CD14-positive monocyte (primary cell): ENCODE data around the gene SLC9A9. TPM values are rescaled to one million over a fixed set of nuclear protein-coding genes. Genes with fewer than 3 reads are reported as not detected.
"Not testable (repeated sequence)": the region's sequence is repeated elsewhere in the genome, so short reads cannot be mapped to it uniquely, and the experiment has no call there.

Experiments
- DNase-seq, 3 donors: peaks; one replicate each; pipeline ENCODE4 v3.0.0-alpha.2; 2011 to 2022
- H2AFZ ChIP-seq: 2 replicates; pipeline ENCODE4 v1.6.0; 2012; ENCODE audit warnings: mild to moderate bottlenecking, low read depth, low read length, inconsistent platforms; ENCODE audit not compliant: insufficient read depth, poor library complexity, severe bottlenecking
- H3K27ac ChIP-seq, 2 donors: 1 replicate in 1 of 2; 2 replicates in 1 of 2; pipeline ENCODE4 v1.5.1; 2012 to 2013; ENCODE audit warnings: low read length in 2 of 2, control low read depth in 1 of 2, inconsistent platforms in 1 of 2, low read depth in 1 of 2, mild to moderate bottlenecking in 1 of 2
- H3K27me3 ChIP-seq, 2 donors: one replicate each; pipeline versions ENCODE4 v1.6.0 to v1.6.1; 2011 to 2013; ENCODE audit warnings: low read length in 2 of 2; ENCODE audit not compliant: control insufficient read depth in 2 of 2, insufficient read depth in 2 of 2
- H3K36me3 ChIP-seq, 2 donors: replicated peaks in 1 of 2; 1 replicate in 1 of 2; 2 replicates in 1 of 2; pipeline versions ENCODE4 v1.5.1 to v1.6.1; 2012 to 2013; ENCODE audit warnings: low read length in 2 of 2, control low read depth in 1 of 2, inconsistent platforms in 1 of 2, mild to moderate bottlenecking in 1 of 2; ENCODE audit not compliant: insufficient read depth in 2 of 2, control insufficient read depth in 1 of 2
- H3K4me1 ChIP-seq, 2 donors: 1 replicate in 1 of 2; 2 replicates in 1 of 2; pipeline versions ENCODE4 v1.5.1 to v1.6.1; 2012 to 2013; ENCODE audit warnings: low read length in 2 of 2, control low read depth in 1 of 2, inconsistent platforms in 1 of 2, mild to moderate bottlenecking in 1 of 2, moderate library complexity in 1 of 2; ENCODE audit not compliant: insufficient read depth in 2 of 2, control insufficient read depth in 1 of 2
- H3K4me2 ChIP-seq: replicated peaks from 2 replicates; pipeline ENCODE3; 2012; ENCODE audit warnings: low read length, moderate library complexity, mild to moderate bottlenecking; ENCODE audit not compliant: poor library complexity, severe bottlenecking; ENCODE audit errors: extremely low read depth
- H3K4me3 ChIP-seq, 3 experiments: fragments of 200-600 bp in 1 of 3; sonication (generic) in 1 of 3; replicated peaks in 1 of 3; 1 replicate in 2 of 3; 2 replicates in 1 of 3; pipeline ENCODE4 v1.5.1; 2011 to 2013; ENCODE audit warnings: low read length in 3 of 3, mild to moderate bottlenecking in 3 of 3, control low read depth in 2 of 3, low read depth in 2 of 3, inconsistent platforms in 1 of 3, moderate library complexity in 1 of 3
- H3K79me2 ChIP-seq: 2 replicates; pipeline ENCODE4 v1.6.0; 2012; ENCODE audit warnings: mild to moderate bottlenecking, control low read depth, inconsistent platforms, low read length, moderate library complexity; ENCODE audit not compliant: insufficient read depth
- H3K9ac ChIP-seq: 2 replicates; pipeline ENCODE4 v1.6.0; 2017; ENCODE audit warnings: low read length, mild to moderate bottlenecking; ENCODE audit not compliant: insufficient read depth, poor library complexity, severe bottlenecking
- H3K9me3 ChIP-seq, 2 donors: replicated peaks in 1 of 2; 1 replicate in 1 of 2; 2 replicates in 1 of 2; pipeline versions ENCODE4 v1.5.1 to v1.6.1; 2012 to 2013; ENCODE audit warnings: low read length in 2 of 2, control low read depth in 1 of 2; ENCODE audit not compliant: control insufficient read depth in 1 of 2, insufficient read depth in 1 of 2
- H4K20me1 ChIP-seq: 2 replicates; pipeline ENCODE4 v1.6.0; 2012; ENCODE audit warnings: mild to moderate bottlenecking, low read length, control low read depth, moderate library complexity; ENCODE audit not compliant: insufficient read depth
- H3K27ac Mint-ChIP-seq, 7 donors: one replicate each; pipeline ENCODE4 v1.8.0; 2020; ENCODE audit warnings: mild to moderate bottlenecking in 7 of 7, mixed read lengths in 7 of 7, moderate library complexity in 6 of 7, inconsistent platforms in 2 of 7
- H3K27me3 Mint-ChIP-seq, 3 donors: one replicate each; pipeline ENCODE4 v1.8.0; 2021 to 2022; ENCODE audit warnings: low read depth in 3 of 3, mild to moderate bottlenecking in 3 of 3, mixed read lengths in 3 of 3, moderate library complexity in 3 of 3, inconsistent platforms in 1 of 3
- H3K36me3 Mint-ChIP-seq, 2 donors: one replicate each; pipeline ENCODE4 v1.8.0; 2020; ENCODE audit warnings: mixed read lengths in 2 of 2, inconsistent platforms in 1 of 2, mild to moderate bottlenecking in 1 of 2
- H3K4me1 Mint-ChIP-seq: one replicate; pipeline ENCODE4 v1.8.0; 2020; ENCODE audit warnings: mild to moderate bottlenecking, mixed read lengths
- H3K4me3 Mint-ChIP-seq, 2 donors: one replicate each; pipeline ENCODE4 v1.8.0; 2020; ENCODE audit warnings: mild to moderate bottlenecking in 2 of 2, mixed read lengths in 2 of 2, moderate library complexity in 1 of 2
- H3K9me3 Mint-ChIP-seq, 7 donors: one replicate each; pipeline ENCODE4 v1.8.0; 2020 to 2022; ENCODE audit warnings: mixed read lengths in 7 of 7, mild to moderate bottlenecking in 6 of 7, moderate library complexity in 6 of 7, inconsistent platforms in 2 of 7
- WGBS: methylation state at CpG from one replicate; pipeline ENCODE4 v1.1.5; 2013; ENCODE audit warnings: missing lambda C conversion rate; ENCODE audit not compliant: insufficient coverage; 5-methylcytosine and 5-hydroxymethylcytosine counted together
- intact Hi-C, 2 donors: fragments of 100-400 bp; cut with micrococcal nuclease; formaldehyde crosslinking; loops; one replicate each; pipeline versions ENCODE4 v1.15.0 to v1.15.1; 2023
- polyA plus RNA-seq, 3 donors: library from polyadenylated mRNA; depleted of rRNA in 1 of 3; unstranded in 2 of 3; stranded (reverse) in 1 of 3; fragments of 300-500 nt in 2 of 3; fragments of >200 nt in 1 of 3; fragmentation: Illumina TruSeq in 2 of 3; gene quantifications; 1 replicate in 2 of 3; 2 replicates in 1 of 3; pipeline ENCODE4 v1.2.3, GENCODE V29; 2012 to 2021
- TF ChIP-seq, protein P1 (sequence below): fragments of 200-600 bp; IDR thresholded peaks from one replicate; pipeline ENCODE4 v1.8.0; 2022; ENCODE audit warnings: antibody characterized with exemption, mild to moderate bottlenecking

Gene SLC9A9
- polyA plus RNA-seq, 3 donors: 14.1 to 32.8 (median 27.0) TPM

DNA sequence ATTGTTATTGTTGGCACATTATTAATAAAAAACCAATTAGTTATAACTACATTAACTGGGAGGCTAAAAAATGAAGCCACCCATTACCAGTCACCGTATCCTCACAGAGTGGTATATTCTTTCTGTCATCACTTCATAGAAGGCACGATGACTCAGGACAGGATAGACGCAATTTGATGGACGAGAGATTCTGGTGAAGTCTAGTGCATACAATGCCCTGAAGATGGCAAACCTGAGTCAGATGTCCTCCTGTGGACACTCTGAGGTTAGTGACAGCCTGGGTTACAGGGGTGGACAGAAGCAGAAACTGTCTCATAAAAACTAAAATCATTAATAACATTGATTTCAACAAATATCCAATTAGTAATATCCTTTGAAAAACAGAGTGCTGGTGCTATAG, 150.3 kb downstream of the SLC9A9 start:
- Mint-ChIP-seq H3K36me3 (peaks cover 7% of the 10 kb centered on the region in 2 donors), H3K27ac (no peak overlapping the region), H3K4me3 (no peak overlapping the region), H3K27me3 (no peaks in the 10 kb centered on the region), H3K4me1 (no peaks in the 10 kb centered on the region), H3K9me3 (peaks cover 0 to 8% (median 2%) of the 10 kb centered on the region in 7 donors)
- TF ChIP-seq, protein P1, sequence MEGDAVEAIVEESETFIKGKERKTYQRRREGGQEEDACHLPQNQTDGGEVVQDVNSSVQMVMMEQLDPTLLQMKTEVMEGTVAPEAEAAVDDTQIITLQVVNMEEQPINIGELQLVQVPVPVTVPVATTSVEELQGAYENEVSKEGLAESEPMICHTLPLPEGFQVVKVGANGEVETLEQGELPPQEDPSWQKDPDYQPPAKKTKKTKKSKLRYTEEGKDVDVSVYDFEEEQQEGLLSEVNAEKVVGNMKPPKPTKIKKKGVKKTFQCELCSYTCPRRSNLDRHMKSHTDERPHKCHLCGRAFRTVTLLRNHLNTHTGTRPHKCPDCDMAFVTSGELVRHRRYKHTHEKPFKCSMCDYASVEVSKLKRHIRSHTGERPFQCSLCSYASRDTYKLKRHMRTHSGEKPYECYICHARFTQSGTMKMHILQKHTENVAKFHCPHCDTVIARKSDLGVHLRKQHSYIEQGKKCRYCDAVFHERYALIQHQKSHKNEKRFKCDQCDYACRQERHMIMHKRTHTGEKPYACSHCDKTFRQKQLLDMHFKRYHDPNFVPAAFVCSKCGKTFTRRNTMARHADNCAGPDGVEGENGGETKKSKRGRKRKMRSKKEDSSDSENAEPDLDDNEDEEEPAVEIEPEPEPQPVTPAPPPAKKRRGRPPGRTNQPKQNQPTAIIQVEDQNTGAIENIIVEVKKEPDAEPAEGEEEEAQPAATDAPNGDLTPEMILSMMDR: no peak
- H3K27me3 ChIP-seq: no peaks in the 10 kb centered on the region
- no CpG with 5 or more reads among the region's 4 CpGs for WGBS
- no peak overlapping the region for H3K4me2 ChIP-seq
- H3K27ac ChIP-seq: no peak overlapping the region
- H3K79me2 ChIP-seq: no peaks in the 10 kb centered on the region
- no peak overlapping the region for H2AFZ ChIP-seq
- H3K9ac ChIP-seq: no peak overlapping the region
- intact Hi-C loops: no loop called here
- no peaks in the 10 kb centered on the region for H3K9me3 ChIP-seq
- no peaks in the 10 kb centered on the region for H3K36me3 ChIP-seq
- no peak overlapping the region for H3K4me3 ChIP-seq
- H4K20me1 ChIP-seq: peaks cover 24% of the 10 kb centered on the region
- H3K4me1 ChIP-seq: no peaks in the 10 kb centered on the region
- DNase-seq: no peak

DNA sequence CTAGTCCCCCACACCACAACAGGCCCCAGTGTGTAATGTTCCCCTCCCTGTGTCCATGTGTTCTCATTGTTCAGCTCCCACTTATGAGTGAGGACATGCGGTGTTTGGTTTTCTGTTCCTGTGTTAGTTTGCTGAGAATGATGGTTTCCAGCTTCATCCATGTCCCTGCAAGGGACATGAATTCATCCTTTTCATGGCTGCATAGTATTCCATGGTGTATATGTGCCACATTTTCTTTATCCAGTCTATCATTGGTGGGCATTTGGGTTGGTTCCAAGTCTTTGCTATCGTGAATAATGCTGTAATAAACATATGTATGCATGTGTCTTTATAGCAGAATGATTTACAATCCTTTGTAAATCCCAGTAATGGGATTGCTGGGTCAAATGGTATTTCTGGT, 152.9 kb downstream of the SLC9A9 start:
- H3K4me3 ChIP-seq, H3K27ac Mint-ChIP-seq, H3K4me3 Mint-ChIP-seq, intact Hi-C loops, H3K9me3 Mint-ChIP-seq, H3K27me3 Mint-ChIP-seq, H3K4me1 Mint-ChIP-seq, H3K27me3 ChIP-seq, H3K79me2 ChIP-seq, H3K36me3 ChIP-seq, H3K27ac ChIP-seq, DNase-seq, H3K4me1 ChIP-seq, H3K4me2 ChIP-seq, H3K9ac ChIP-seq, H3K9me3 ChIP-seq, H2AFZ ChIP-seq: not testable (repeated sequence)
- WGBS: no CpG with 5 or more reads among the region's 2 CpGs
- peaks cover 17 to 19% of the 10 kb centered on the region in 2 donors for H3K36me3 Mint-ChIP-seq
- peaks cover 12% of the 10 kb centered on the region for H4K20me1 ChIP-seq
